Suprapubic skin (tissue), 4 donors: ENCODE measurements around the gene PLCB1. TPM values are rescaled to one million over a fixed set of nuclear protein-coding genes. Genes with fewer than 3 reads are reported as not detected.
"Not testable (repeated sequence)": the region's sequence is repeated elsewhere in the genome, so short reads cannot be mapped to it uniquely, and the experiment has no call there.

Experiments used
- DNase-seq, 2 donors: peaks; one replicate each; pipeline ENCODE4 v3.0.0-alpha.2; 2019; ENCODE audit warnings: low spot score in 2 of 2
- H3K27ac ChIP-seq: fragments of 200-600 bp; sonication (generic); one replicate; pipeline ENCODE4 v1.5.1; 2019
- H3K27me3 ChIP-seq: fragments of 200-600 bp; sonication (generic); one replicate; pipeline ENCODE4 v1.5.1; 2019
- H3K36me3 ChIP-seq: fragments of 200-600 bp; sonication (generic); one replicate; pipeline ENCODE4 v1.5.1; 2019
- H3K4me1 ChIP-seq: fragments of 200-600 bp; sonication (generic); one replicate; pipeline ENCODE4 v1.5.1; 2019
- H3K4me3 ChIP-seq: fragments of 200-600 bp; sonication (generic); one replicate; pipeline ENCODE4 v1.5.1; 2019; ENCODE audit warnings: mild to moderate bottlenecking
- H3K9me3 ChIP-seq: fragments of 200-600 bp; sonication (generic); one replicate; pipeline ENCODE4 v1.5.1; 2019
- CTCF ChIP-seq, 2 donors: fragments of 200-600 bp in 1 of 2; fragments of 450-650 bp in 1 of 2; sonication (generic) in 1 of 2; IDR thresholded peaks; one replicate each; pipeline ENCODE4 v1.5.1; 2016 to 2019; ENCODE audit warnings: antibody characterized with exemption in 2 of 2, mild to moderate bottlenecking in 1 of 2, moderate library complexity in 1 of 2
- EP300 ChIP-seq: sonication (generic); formaldehyde crosslinking; IDR thresholded peaks from one replicate; pipeline ENCODE4 v1.6.1; 2017; ENCODE audit warnings: antibody characterized with exemption
- POLR2A ChIP-seq, 2 donors: fragments of 450-650 bp; IDR thresholded peaks; one replicate each; pipeline ENCODE4 v1.6.1; 2017; ENCODE audit warnings: antibody characterized with exemption in 2 of 2, mild to moderate bottlenecking in 2 of 2, moderate library complexity in 2 of 2
- POLR2AphosphoS5 ChIP-seq, 3 donors: sonication (generic); formaldehyde crosslinking; IDR thresholded peaks; one replicate each; pipeline ENCODE4 v1.6.1; 2017; ENCODE audit warnings: antibody characterized with exemption in 3 of 3
- WGBS: methylation state at CpG from one replicate; pipeline ENCODE4 v1.1.5; 2018; 5-methylcytosine and 5-hydroxymethylcytosine counted together
- total RNA-seq, 4 donors: library from RNA; depleted of rRNA; stranded (reverse); fragments of >200 nt; gene quantifications; one replicate each; pipeline ENCODE4 v1.1.0, GENCODE V29; 2016

Gene PLCB1
- total RNA-seq, 4 donors from 2014 or later = 3.9 to 15.6 (median 6.7) TPM

GRCh38 chr20:8635048-8635572, 503.0 kb downstream of the PLCB1 start:
- Histone ChIP-seq H3K27me3 (no peaks in the 10 kb centered on the region), H3K36me3 (no peaks in the 10 kb centered on the region), H3K4me3 (no peak overlapping the region), H3K9me3 (no peaks in the 10 kb centered on the region), H3K4me1 (no peaks in the 10 kb centered on the region), H3K27ac (no peak overlapping the region)
- 90% methylated on average over 4 of the region's 4 CpGs for WGBS
- DNase-seq = no peak
- TF ChIP-seq POLR2A (IDR thresholded peaks at IDR 0.05) (no peak), EP300 (no peak), POLR2AphosphoS5 (IDR thresholded peaks at IDR 0.05) (no peak), CTCF (IDR thresholded peaks at IDR 0.05) (no peak)

- 89% methylated on average over 2 of the region's 2 CpGs for WGBS
- no peak for TF ChIP-seq POLR2AphosphoS5 (IDR thresholded peaks at IDR 0.05)
- no peak for TF ChIP-seq EP300
- TF ChIP-seq CTCF (IDR thresholded peaks at IDR 0.05) = no peak
- TF ChIP-seq POLR2A (IDR thresholded peaks at IDR 0.05) = no peak
Measured at GRCh38 chr20:8635837-8636236, 503.8 kb downstream of the PLCB1 start.

GRCh38 chr20:8639112-8639778, 507.2 kb downstream of the PLCB1 start:
- no peaks in the 10 kb centered on the region for H3K36me3 ChIP-seq
- H3K27ac ChIP-seq = no peak overlapping the region
- H3K9me3 ChIP-seq = no peaks in the 10 kb centered on the region
- WGBS = 91% methylated on average over 4 of the region's 4 CpGs
- no peaks in the 10 kb centered on the region for H3K4me1 ChIP-seq
- no peak overlapping the region for H3K4me3 ChIP-seq
- DNase-seq = no peak
- H3K27me3 ChIP-seq = no peaks in the 10 kb centered on the region
- TF ChIP-seq CTCF (IDR thresholded peaks at IDR 0.05) (no peak), EP300 (no peak), POLR2A (IDR thresholded peaks at IDR 0.05) (no peak), POLR2AphosphoS5 (IDR thresholded peaks at IDR 0.05) (no peak)

More at GRCh38 chr20:8635837-8636236, 503.8 kb downstream of the PLCB1 start:
- Histone ChIP-seq H3K9me3 (no peaks in the 10 kb centered on the region), H3K27me3 (no peaks in the 10 kb centered on the region), H3K4me1 (no peaks in the 10 kb centered on the region), H3K36me3 (no peaks in the 10 kb centered on the region), H3K4me3 (no peak overlapping the region), H3K27ac (no peak overlapping the region)
- DNase-seq = no peak

- DNase-seq = no peak
- TF ChIP-seq POLR2AphosphoS5 (IDR thresholded peaks at IDR 0.05) (no peak), POLR2A (IDR thresholded peaks at IDR 0.05) (no peak), EP300 (no peak), CTCF (IDR thresholded peaks at IDR 0.05) (no peak)
- Histone ChIP-seq H3K27ac (no peak overlapping the region), H3K9me3 (no peaks in the 10 kb centered on the region), H3K4me1 (no peaks in the 10 kb centered on the region), H3K27me3 (no peaks in the 10 kb centered on the region), H3K36me3 (no peaks in the 10 kb centered on the region), H3K4me3 (no peak overlapping the region)
- 75% methylated on average over 4 of the region's 4 CpGs for WGBS
Measured at GRCh38 chr20:8640461-8640860, 508.4 kb downstream of the PLCB1 start.

- Histone ChIP-seq H3K27ac (no peak overlapping the region), H3K36me3 (no peaks in the 10 kb centered on the region), H3K27me3 (no peaks in the 10 kb centered on the region), H3K4me3 (no peak overlapping the region), H3K4me1 (peaks cover under 1% of the 10 kb centered on the region), H3K9me3 (no peaks in the 10 kb centered on the region)
- no peak for DNase-seq
- TF ChIP-seq EP300 (no peak), POLR2AphosphoS5 (IDR thresholded peaks at IDR 0.05) (no peak), POLR2A (IDR thresholded peaks at IDR 0.05) (no peak), CTCF (IDR thresholded peaks at IDR 0.05) (no peak)
- WGBS = 100% methylated on average over 1 of the region's 1 CpG
Measured at GRCh38 chr20:8642247-8642646, 510.2 kb downstream of the PLCB1 start.

GRCh38 chr20:8644468-8644867, 512.4 kb downstream of the PLCB1 start:
- not testable (repeated sequence) for H3K4me3 ChIP-seq, DNase-seq, H3K4me1 ChIP-seq, H3K27ac ChIP-seq, H3K27me3 ChIP-seq, H3K36me3 ChIP-seq, H3K9me3 ChIP-seq
- 93% methylated on average over 3 of the region's 30 CpGs for WGBS
